HFFc6 (cell line): Measurements from ENCODE around the gene ATP23. TPM values are rescaled to one million over a fixed set of nuclear protein-coding genes. Genes with fewer than 3 reads are reported as not detected.

Experiments used
- DNase-seq: peaks from one replicate; pipeline ENCODE4 v3.0.0-alpha.2; 2018
- H3K27ac Mint-ChIP-seq: 2 replicates; pipeline ENCODE4 v1.8.0; 2020; ENCODE audit warnings: mild to moderate bottlenecking, mixed read lengths
- H3K27me3 Mint-ChIP-seq: 2 replicates; pipeline ENCODE4 v1.8.0; 2021; ENCODE audit warnings: mild to moderate bottlenecking, moderate library complexity, mixed read lengths; ENCODE audit not compliant: insufficient read depth
- H3K36me3 Mint-ChIP-seq: 2 replicates; pipeline ENCODE4 v1.8.0; 2021; ENCODE audit warnings: low read depth, mixed read lengths
- H3K4me1 Mint-ChIP-seq: 2 replicates; pipeline ENCODE4 v1.8.0; 2020; ENCODE audit warnings: low read depth, mixed read lengths
- H3K4me3 Mint-ChIP-seq: 2 replicates; pipeline ENCODE4 v1.8.0; 2020; ENCODE audit warnings: mild to moderate bottlenecking, moderate library complexity, mixed read lengths
- H3K9me3 Mint-ChIP-seq: 2 replicates; pipeline ENCODE4 v1.8.0; 2020; ENCODE audit warnings: mild to moderate bottlenecking, mixed read lengths
- CTCF ChIP-seq: fragments of 200-600 bp; sonication (generic); IDR thresholded peaks from 2 replicates; pipeline ENCODE4 v1.5.0; 2021; ENCODE audit warnings: antibody characterized with exemption, mild to moderate bottlenecking
- total RNA-seq, 6 experiments: library from RNA; stranded (reverse); fragmentation: NEBNext Ultra II Directional; extraction: Animal tissue kit (Norgen Biotek cat#: 25700); gene quantifications; 2 replicates in 1 of 6; 3 replicates in 5 of 6; pipeline ENCODE4 v1.2.3, GENCODE V29; 2021

ATP23 gene
- total RNA-seq, 6 experiments from 2014 or later: 3.1 to 4.0 (median 3.6) TPM

- DNase-seq: no peak
- no peaks in the 10 kb centered on the region for H3K4me1 Mint-ChIP-seq
- peaks cover under 1% of the 10 kb centered on the region; the same call in 1 of the 2 replicates for H3K27me3 Mint-ChIP-seq
- H3K27ac Mint-ChIP-seq: no peak overlapping the region
- no peak overlapping the region for H3K4me3 Mint-ChIP-seq
- no peak for TF ChIP-seq CTCF
- no peaks in the 10 kb centered on the region for H3K36me3 Mint-ChIP-seq
- H3K9me3 Mint-ChIP-seq: no peaks in the 10 kb centered on the region
Measured at GRCh38 chr12:57927086-57927485, 14.3 kb upstream of the ATP23 start.

- no peak overlapping the region for H3K27ac Mint-ChIP-seq
- DNase-seq: no peak
- no peaks in the 10 kb centered on the region for H3K27me3 Mint-ChIP-seq
- H3K4me1 Mint-ChIP-seq: peaks cover 3% of the 10 kb centered on the region
- H3K4me3 Mint-ChIP-seq: no peak overlapping the region
- H3K9me3 Mint-ChIP-seq: no peaks in the 10 kb centered on the region
- no peak for TF ChIP-seq CTCF
- H3K36me3 Mint-ChIP-seq: peaks cover 7% of the 10 kb centered on the region
Measured at GRCh38 chr12:57929092-57929830, 12.1 kb upstream of the ATP23 start.

GRCh38 chr12:57934819-57935218, 6.5 kb upstream of the ATP23 start:
- H3K36me3 Mint-ChIP-seq: peaks cover 19% of the 10 kb centered on the region
- H3K27me3 Mint-ChIP-seq: no peaks in the 10 kb centered on the region
- H3K9me3 Mint-ChIP-seq: no peaks in the 10 kb centered on the region
- H3K4me3 Mint-ChIP-seq: peak overlapping the region; percentile 99
- peak overlapping the region; percentile 100 for H3K27ac Mint-ChIP-seq
- no peak for TF ChIP-seq CTCF
- no peak for DNase-seq
- H3K4me1 Mint-ChIP-seq: peaks cover 27% of the 10 kb centered on the region

- TF ChIP-seq CTCF: no peak
- H3K4me3 Mint-ChIP-seq: peak overlapping the region; percentile 99
- no peaks in the 10 kb centered on the region for H3K9me3 Mint-ChIP-seq
- DNase-seq: no peak
- peak overlapping the region; percentile 100 for H3K27ac Mint-ChIP-seq
- H3K36me3 Mint-ChIP-seq: peaks cover 19% of the 10 kb centered on the region
- H3K4me1 Mint-ChIP-seq: peaks cover 28% of the 10 kb centered on the region
- no peaks in the 10 kb centered on the region for H3K27me3 Mint-ChIP-seq
Measured at GRCh38 chr12:57935331-57935730, 6.0 kb upstream of the ATP23 start.

GRCh38 chr12:57935839-57936512, 5.4 kb upstream of the ATP23 start:
- peaks cover 34% of the 10 kb centered on the region for H3K4me1 Mint-ChIP-seq
- DNase-seq: peak; percentile 93
- H3K4me3 Mint-ChIP-seq: peak overlapping the region; percentile 99
- TF ChIP-seq CTCF: no peak
- H3K36me3 Mint-ChIP-seq: peaks cover 19% of the 10 kb centered on the region
- H3K9me3 Mint-ChIP-seq: no peaks in the 10 kb centered on the region
- H3K27ac Mint-ChIP-seq: peak overlapping the region; percentile 100
- no peaks in the 10 kb centered on the region for H3K27me3 Mint-ChIP-seq
